ENCODE results near the gene NPHS2. TPM values are rescaled to one million over a fixed set of nuclear protein-coding genes. Genes with fewer than 3 reads are reported as not detected.

The NPHS2 gene
- total and polyA plus RNA-seq, 2 donors (not counting 3 experiments of a cell fraction or from before 2014, with no cell fraction given) = not detected

- intact Hi-C loops (cut with micrococcal nuclease) = no loop called here
Measured at GRCh38 chr1:179509384-179509783, 66.4 kb downstream of the NPHS2 start.

More at GRCh38 chr1:179509384-179509783, 66.4 kb downstream of the NPHS2 start:
- Histone ChIP-seq H3K79me2 (ENCODE audit: control insufficient read depth, insufficient read depth, low read length) (no peaks in the 10 kb centered on the region), H4K20me1 (replicated peaks; ENCODE audit: control insufficient read depth, extremely low read depth, insufficient read depth, low read length) (no peaks in the 10 kb centered on the region), H3K27ac (ENCODE audit: insufficient read depth, low read depth, low read length) (no peak overlapping the region), H3K9ac (replicated peaks; ENCODE audit: extremely low read depth, insufficient read depth, low read length) (no peak overlapping the region), H3K4me2 (ENCODE audit: insufficient read depth, low read length) (no peak overlapping the region), H2AFZ (ENCODE audit: low read depth, low read length) (no peak overlapping the region), H3K4me1 (ENCODE audit: control insufficient read depth, extremely low read depth, insufficient read depth, low read length) (no peaks in the 10 kb centered on the region), H3K36me3 (ENCODE audit: control insufficient read depth in 2 of 2, extremely low read depth in 1 of 2, insufficient read depth in 2 of 2, low read length in 2 of 2) (no peaks in the 10 kb centered on the region), H3K4me3 (replicated peaks in 1 of 3; ENCODE audit: insufficient read depth in 1 of 3, low read depth in 1 of 3, low read length in 3 of 3) (no peak overlapping the region), H3K9me1 (replicated peaks; ENCODE audit: control insufficient read depth, extremely low read depth, insufficient read depth, low read length) (no peaks in the 10 kb centered on the region), H3K27me3 (ENCODE audit: control insufficient read depth in 2 of 2, insufficient read depth in 2 of 2, low read length in 2 of 2) (no peaks in the 10 kb centered on the region), H3K9me3 (replicated peaks; ENCODE audit: control insufficient read depth, insufficient read depth, low read length) (no peaks in the 10 kb centered on the region)
- no peak for DNase-seq (ENCODE audit: low read depth, low spot score)
- CTCF ChIA-PET = no interaction called here
- BruUV-seq (replicated peaks) = no TSS peak
- POLR2A ChIA-PET = no interaction called here
- no peak for FAIRE-seq
- TF ChIP-seq MAX (IDR thresholded peaks at IDR 0.05; ENCODE audit: insufficient read depth, insufficient read length) (no peak), CTCF (IDR thresholded peaks at IDR 0.05; ENCODE audit: extremely low read depth in 1 of 2, insufficient read depth in 1 of 2, low read depth in 1 of 2, low read length in 2 of 2) (no peak), EZH2 (IDR thresholded peaks at IDR 0.05; ENCODE audit: borderline replicate concordance, low read depth, low read length, severe bottlenecking) (no peak), POLR2AphosphoS5 (IDR thresholded peaks at IDR 0.05; ENCODE audit: insufficient read depth, low read depth, low read length) (no peak), GATA2 (IDR thresholded peaks at IDR 0.05; ENCODE audit: insufficient read depth, insufficient read length, low read depth, low read length) (no peak), JUN (IDR thresholded peaks at IDR 0.05; ENCODE audit: borderline replicate concordance, insufficient read depth, insufficient read length, low read depth) (no peak), FOS (IDR thresholded peaks at IDR 0.05; ENCODE audit: borderline replicate concordance, insufficient read depth, low read length) (no peak), POLR2A (IDR thresholded peaks at IDR 0.05; ENCODE audit: low read depth, low read length) (no peak), MYC (IDR thresholded peaks at IDR 0.05; ENCODE audit: low read depth, low read length) (no peak)
- dilution Hi-C loops (cut with MboI; ENCODE audit: extremely low pct_ligation_motif_present, low sequenced_read_pairs) = no loop called here
